H1 (cell line): Measurements from ENCODE around the gene GAPDH. TPM values are rescaled to one million over a fixed set of nuclear protein-coding genes. Genes with fewer than 3 reads are reported as not detected.

Experiments used
- KDM1A ChIP-seq: fragments of 200-600, 300-600 bp; sonication (generic); IDR thresholded peaks from 2 replicates; pipeline ENCODE4 v1.7.1; 2016; ENCODE audit warnings: mild to moderate bottlenecking, low read length, borderline replicate concordance
- TEAD4 ChIP-seq: IDR thresholded peaks from 2 replicates; pipeline ENCODE4 v1.6.1; 2012; ENCODE audit warnings: low read depth, low read length, inconsistent platforms, mixed read lengths
- polyA plus RNA-seq, 7 experiments: library from polyadenylated mRNA; depleted of rRNA in 3 of 7; stranded (reverse) in 5 of 7; unstranded in 2 of 7; fragments of >200 nt in 5 of 7; fragments of 200-250 nt in 2 of 7; gene quantifications; 1 replicate in 5 of 7; 2 replicates in 1 of 7; 4 replicates in 1 of 7; pipeline versions ENCODE4 v1.2.1 to v1.2.3, GENCODE V29; 2011 to 2013; ENCODE audit warnings: missing spikeins in 2 of 7, mixed read lengths in 2 of 7
- total RNA-seq: library from RNA; stranded (reverse); fragmentation: NEBNext Ultra II Directional; extraction: Animal tissue kit (Norgen Biotek cat#: 25700); gene quantifications from 2 replicates; pipeline ENCODE4 v1.2.1, GENCODE V29; 2021
- TF ChIP-seq, protein P1 (sequence below): IDR thresholded peaks from 2 replicates; pipeline ENCODE4 v1.6.1; 2012; ENCODE audit warnings: low read length, inconsistent platforms

Gene GAPDH
- total and polyA plus RNA-seq, 2 of the 8 experiments (the other 6 are each of a cell fraction or from before 2014, with no cell fraction given), result 5,175 to 15,878 TPM

DNA sequence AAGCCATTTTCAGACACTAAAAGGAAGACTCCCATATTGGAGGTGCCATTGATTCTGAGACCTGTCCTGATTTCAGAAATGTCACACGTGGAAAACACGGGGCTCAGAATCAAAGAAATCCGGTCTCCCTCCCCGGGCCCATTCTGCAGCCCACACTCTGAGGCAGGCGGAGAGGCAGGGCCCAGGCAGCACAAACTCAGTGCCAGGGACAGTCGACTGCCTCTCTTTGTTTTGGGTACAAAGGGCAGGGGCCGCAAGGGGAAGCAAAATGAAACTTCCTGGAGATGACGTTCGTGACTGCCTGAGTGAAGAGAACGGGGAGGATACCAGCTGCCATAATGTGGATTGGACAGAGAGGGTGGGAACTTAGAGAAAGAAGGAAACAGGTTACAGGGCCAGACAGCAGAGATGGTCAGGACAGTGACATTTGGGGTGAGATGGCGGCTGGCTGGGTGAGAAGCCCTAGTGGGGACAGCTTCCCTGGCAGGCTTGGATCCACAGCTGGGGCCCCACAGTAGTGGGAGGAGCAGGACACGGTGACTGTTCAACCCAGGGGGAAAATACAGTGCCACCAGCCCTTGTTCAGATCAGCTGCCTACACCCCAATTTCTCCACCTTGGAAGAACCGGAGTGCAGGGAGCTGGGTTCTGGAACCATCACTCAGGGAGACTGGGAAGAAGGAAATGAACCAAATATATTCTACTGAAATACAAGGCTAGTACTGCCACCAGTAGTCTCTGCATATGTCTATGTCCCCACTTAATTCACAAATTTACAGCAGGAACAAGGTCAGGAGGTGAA lies 8.1 kb downstream of the GAPDH start (continued):
- TF ChIP-seq KDM1A, result no peak
- TF ChIP-seq TEAD4, result no peak
- TF ChIP-seq, protein P1, sequence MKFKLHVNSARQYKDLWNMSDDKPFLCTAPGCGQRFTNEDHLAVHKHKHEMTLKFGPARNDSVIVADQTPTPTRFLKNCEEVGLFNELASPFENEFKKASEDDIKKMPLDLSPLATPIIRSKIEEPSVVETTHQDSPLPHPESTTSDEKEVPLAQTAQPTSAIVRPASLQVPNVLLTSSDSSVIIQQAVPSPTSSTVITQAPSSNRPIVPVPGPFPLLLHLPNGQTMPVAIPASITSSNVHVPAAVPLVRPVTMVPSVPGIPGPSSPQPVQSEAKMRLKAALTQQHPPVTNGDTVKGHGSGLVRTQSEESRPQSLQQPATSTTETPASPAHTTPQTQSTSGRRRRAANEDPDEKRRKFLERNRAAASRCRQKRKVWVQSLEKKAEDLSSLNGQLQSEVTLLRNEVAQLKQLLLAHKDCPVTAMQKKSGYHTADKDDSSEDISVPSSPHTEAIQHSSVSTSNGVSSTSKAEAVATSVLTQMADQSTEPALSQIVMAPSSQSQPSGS, result no peak
